SK-N-MC (cell line): ENCODE results near the gene PTPN4.

ENCODE experiments used
- EZH2 ChIP-seq: fragments of 200-600 bp; sonication (generic); IDR thresholded peaks from one replicate; pipeline ENCODE4 v1.6.1; 2017; ENCODE audit warnings: antibody characterized with exemption
- FOXP2 ChIP-seq: optimal IDR thresholded peaks from 2 replicates; pipeline ENCODE3; 2011; ENCODE audit warnings: mild to moderate bottlenecking, moderate library complexity; ENCODE audit not compliant: insufficient read depth; ENCODE audit errors: extremely low read length, control extremely low read depth
- POLR2AphosphoS5 ChIP-seq: IDR thresholded peaks from 2 replicates; pipeline ENCODE4 v1.6.1; 2012; ENCODE audit warnings: mild to moderate bottlenecking, low read depth, low read length, borderline replicate concordance

GRCh38 chr2:119800376-119800902 is 40.7 kb downstream of the PTPN4 start:
- TF ChIP-seq POLR2AphosphoS5, result no peak
- TF ChIP-seq FOXP2, result no peak
- no peak for TF ChIP-seq EZH2
